NCI-H82 (cell line): Measurements from ENCODE around the gene RMI1.

Experiments used
- DNase-seq: peaks from one replicate; lab custom pipeline; 2025; lab: John Stamatoyannopoulos, UW

Gene RMI1

DNA sequence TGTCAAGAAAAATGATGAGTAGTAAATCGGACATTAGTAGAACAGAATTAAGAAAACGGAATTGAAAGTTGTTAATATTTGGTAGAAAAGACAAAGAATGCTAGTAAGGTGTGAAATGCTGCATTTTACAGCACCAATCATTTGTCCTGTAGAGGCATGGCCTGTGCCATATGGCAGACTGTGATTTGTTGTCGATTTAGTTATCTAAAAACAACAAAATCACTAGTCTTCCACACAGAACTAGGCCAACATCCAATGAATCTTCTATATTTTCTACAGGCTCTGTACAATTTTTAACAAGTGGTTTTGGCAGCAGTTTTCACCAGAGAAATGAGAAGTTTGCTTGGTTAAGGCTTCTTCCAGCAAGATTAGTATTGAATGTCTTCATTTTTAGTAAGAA, 11.0 kb upstream of the RMI1 start:
- DNase-seq: no peak

DNA sequence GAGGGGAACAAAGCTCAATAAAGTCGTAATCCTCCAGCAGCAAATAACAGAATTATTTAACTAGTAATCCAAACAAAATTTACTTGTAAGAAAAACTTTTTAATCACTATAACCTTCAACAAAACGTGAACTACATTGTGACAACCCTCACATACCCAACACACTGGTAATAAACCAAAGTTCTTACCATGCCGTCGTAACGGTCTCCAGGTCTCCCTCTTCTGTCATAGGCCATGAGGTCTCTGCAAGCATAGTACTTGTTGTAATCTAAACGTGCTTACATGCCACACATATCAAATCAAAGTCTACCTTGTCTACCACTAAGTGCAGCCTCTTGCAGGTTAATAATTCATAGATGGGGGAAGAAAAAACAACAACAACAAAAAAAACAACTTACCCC, 9.1 kb upstream of the RMI1 start:
- no peak for DNase-seq

DNA sequence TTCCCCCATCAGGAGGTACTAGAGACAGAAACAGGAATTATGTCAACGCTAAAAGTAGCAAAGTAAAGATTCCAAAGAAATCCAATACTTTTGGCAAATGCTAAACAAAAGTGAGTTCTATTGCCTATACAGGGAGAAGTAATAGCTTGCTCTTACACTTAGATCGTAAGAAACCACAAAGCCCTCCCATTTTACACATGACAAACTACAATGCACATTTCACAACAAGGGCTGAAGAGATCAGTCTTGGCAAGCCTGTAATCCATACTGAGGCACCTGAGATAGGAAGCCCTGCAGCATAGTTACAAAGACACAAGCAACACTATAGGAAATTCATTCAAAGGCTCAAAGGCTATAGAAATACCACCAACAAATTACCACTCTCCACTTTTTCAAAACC, 8.3 kb upstream of the RMI1 start:
- DNase-seq: no peak

DNA sequence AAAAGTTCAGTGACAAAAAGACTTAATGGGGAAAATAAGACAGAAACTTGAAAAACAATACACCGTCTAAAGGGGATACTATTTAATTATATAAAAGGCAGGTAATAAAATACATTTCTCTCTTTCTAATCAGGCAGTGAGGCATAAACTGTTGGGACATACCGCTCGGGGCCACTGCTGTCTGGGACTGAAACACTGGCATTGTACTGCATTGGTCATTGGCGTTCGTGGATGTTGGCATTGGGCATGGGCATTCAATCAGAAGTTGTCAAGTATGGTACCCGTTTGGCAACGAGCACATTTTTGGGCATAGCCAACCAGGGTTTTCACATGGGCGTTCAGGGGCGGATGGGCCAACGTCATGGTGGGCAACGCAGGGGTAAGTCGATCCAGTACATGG, 5.3 kb upstream of the RMI1 start:
- no peak for DNase-seq

DNA sequence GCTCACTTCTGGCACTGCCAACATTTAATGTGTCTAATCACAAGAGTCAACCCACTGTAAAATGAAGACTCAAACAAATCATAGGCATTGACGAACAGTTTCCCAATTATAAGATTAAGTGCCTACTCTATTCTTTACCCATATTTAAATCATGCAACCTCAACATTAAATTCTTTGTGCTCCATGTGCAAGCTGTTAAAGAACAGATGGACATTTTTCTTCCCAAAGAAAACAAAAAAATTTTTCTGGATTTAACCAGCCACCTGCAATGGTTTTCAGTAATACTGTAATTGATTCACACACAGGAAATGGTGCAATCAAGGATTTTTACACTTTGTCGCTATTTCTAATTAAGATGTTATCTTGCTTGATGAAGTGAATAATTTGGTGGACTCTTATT, 4.2 kb upstream of the RMI1 start:
- DNase-seq: no peak

DNA sequence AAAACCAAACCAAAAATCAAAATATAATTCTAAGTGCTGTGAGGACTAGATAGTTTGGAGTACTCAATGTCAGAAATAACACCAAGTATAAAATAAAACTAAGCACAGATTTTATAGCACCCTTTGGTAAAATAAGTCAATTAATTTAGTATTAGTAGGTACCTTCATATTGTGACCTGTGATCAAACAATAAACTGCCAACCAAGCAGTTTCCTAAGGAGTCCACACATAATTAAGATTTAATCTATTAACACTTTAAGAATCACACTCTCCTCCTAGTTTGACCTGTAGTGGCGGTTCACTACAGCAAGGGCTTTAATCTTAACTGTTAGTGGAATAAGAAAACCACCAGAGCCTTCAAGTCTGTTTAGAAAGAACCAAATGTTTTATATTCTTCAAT, 3.4 kb upstream of the RMI1 start:
- DNase-seq: no peak

DNA sequence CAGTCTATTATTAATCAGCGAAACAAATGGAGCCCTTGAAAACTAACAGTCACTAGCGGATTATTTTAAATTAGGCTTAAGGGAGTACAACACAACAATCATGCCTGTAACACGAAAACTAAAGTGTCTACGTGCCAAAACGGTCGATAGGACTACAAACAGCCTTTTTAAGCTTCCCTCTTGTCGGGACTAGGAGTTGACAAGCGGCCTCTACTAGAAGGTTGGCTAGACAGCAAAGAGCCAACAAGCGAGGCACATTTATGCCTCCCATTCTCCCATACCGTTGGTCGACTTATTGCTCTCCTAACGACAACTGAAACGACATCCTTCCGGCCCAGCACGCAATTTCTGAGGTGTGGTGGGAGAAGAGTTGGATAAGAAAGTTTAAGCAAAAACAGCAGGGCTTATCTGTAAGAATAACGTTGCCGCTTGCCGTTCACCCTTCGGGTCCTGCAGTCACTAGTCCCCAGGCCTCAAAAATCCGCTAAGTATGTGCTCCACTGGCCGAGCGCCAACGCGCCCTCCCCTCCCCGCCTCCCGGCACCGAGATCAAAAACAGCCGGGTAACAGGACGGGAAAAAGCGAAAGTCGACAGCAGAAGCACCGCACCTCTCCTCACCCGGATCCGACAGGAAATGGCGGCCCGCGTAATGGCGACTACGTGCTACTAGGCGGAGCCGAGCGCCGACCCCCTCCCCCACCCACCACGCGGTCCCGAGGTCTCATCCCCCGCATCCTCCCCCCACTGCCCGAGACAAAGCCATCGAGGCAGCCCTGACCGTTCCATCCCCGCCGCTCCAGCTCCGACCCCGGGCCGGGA, 1.4 kb upstream of the RMI1 start:
- DNase-seq: peak; percentile 87

DNA sequence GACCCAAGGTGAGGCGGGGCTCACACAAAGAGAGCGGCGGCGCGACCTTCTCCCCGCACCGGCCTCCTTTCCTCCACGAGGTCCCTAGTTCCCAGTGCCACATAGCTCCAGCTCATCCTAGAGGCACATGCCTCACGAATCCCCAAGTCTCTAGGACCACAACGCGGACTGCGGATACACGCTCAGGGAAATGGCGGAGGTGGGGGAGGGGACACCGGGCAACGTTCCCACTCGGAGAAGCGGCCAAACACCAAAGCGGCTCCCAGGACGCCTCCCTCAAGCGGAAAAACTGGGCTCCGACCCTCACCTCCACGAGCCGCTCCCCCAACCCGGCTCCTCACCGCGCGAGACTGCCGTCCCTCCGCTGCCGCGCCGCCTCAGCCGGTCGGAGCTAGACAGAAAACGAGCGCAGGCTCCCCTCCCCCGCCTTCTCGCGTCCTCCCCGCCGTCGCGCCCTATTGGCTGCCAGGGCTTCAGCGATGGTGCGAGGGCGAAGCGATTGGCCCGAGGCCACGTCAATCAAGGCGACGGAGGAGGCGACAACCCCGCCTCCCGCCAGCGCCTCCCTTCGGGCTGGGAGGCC, 702 bp upstream of the RMI1 start, which contains the start of gene HNRNPK:
Gene HNRNPK (minus strand): TSS at position 404 of the 583 bp plus-strand sequence. CDS start 1,963 bp downstream, outside the sequence.
- peak; percentile 98 for DNase-seq

DNA sequence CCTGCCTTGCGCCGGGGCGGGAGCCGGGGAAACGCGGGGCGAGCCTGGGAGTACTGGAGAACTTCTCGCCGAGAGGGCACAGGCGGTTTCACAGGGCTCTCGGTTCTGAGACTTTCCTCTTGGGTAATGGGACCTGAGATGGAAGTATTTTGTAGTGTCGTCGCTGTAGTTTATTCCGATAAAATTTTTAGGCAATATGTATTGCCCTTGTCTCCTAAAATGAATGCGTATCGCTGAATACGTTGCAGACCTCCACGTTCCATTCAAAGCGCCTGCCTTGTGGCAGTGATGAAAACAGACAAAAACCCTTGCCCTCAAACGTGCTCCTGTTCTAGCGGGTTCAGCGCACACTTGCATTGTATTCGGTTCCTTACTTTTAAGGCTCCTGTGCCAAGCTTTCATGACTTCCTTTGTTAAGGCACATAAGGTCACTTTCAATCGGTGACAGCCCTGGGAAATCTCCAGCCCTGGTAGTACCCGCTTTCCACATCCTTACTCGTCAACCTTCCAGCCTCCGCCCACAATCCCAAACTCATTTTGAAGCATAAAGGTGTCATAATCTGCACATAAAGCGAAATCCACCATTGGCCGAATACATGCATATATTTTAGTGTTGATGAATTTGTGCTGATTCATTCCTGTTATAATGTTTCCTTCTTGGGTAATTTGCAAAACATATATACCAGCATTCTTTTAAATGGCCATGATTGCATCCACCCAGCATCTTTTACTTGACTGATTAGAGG, 694 bp downstream of the RMI1 start:
- peak; percentile 73 for DNase-seq

DNA sequence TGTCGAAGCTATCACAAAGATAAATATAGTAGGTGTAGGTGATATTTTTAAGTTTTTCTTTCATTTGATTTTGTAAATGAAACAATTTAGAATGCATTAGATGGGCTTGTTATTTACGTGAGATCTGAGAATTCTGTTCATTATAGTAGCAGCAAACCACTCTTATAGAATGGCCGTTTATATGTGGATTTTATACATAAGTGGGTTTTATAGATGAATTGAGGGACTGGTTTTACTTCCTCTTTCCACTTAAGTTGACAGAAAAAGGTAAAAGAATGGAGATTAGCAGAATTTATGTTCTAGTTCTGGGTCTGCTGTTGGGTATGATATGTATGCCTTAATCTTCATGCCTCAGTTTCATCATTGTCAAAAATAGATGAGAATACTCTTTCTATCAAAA, 5.6 kb downstream of the RMI1 start:
- DNase-seq: no peak

DNA sequence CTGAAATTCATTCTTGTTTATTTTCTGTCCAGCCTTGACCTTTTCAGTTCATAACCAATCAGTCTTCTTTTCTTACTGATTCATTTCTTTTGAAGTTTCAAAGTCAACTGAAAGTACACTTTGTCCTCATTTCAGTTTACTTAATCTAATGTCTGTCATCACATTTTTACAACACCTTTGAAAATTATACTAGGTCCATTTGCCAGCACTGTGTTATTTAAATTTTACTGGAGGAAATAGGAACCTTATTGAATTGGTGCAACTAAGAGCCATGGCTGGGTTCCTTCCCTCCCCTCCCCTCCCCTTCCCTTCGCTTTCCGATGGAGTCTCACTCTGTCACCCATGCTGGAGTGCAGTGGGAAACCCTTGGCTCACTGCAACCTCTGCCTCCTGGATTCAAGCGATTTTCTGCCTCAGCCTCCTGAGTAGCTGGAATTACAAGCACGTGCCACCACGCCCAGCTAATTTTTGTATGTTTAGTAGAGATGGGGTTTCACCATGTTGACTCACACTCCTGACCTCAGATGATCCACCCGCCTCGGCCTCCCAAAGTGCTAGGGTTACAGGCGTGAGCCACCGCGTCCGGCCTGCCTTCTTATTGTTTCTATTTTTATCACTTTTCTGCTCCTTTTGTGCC, 6.3 kb downstream of the RMI1 start:
- no peak for DNase-seq

DNA sequence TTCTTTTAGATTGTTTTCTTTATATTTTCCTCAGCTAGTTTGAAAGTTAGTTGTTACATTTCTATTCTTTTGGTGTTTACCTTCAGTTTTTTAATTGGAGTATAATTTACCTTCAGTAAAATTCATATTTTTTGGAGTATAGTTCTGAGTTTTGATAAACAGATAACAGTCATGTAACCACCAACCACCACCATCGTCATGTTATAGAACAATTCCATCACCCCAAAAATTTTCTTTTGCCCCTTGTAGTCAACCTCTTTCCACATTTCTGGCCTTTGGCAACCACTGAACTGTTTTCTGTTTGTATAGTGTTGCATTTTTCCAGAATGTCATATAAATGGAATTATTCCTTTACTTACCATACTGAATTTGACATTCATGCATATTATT, 6.8 kb downstream of the RMI1 start:
- DNase-seq: no peak

DNA sequence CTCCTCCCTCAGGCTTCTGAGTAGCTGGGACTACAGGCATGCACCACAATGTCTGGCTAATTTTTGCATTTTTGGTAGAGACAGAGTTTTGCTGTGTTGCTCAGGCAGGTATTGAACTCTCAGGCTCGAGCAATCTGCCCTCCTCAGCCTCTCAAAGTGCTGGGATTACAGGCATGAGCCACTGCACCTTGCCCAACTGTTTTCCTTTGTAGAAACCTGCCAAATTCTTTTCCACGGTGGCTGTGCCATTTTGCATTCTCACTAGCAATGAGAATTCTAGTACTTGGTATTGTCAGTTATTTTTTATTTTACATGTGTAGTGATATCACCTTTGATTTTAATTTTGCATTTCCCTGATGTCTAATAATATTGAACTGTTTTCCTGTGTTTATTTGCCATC, 7.8 kb downstream of the RMI1 start:
- DNase-seq: no peak

DNA sequence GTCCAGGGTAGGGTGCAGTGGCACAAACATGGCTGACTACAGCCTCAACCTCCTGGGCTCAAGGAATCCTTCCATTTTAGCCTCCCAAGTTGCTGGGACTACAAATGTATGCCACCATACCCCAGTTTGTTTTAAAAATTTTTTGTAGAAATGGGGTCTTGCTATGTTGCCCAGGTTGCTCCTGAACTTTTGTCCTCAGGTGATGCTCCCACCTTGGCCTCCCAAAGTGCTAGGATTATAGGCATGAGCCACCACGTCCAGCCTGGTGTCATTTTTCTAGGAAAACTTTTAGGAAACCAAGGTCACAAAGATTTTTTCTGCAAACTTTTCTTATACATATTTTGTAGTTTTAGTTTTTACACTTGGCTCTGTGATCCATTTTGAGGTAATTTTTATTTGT, 10.8 kb downstream of the RMI1 start:
- no peak for DNase-seq

DNA sequence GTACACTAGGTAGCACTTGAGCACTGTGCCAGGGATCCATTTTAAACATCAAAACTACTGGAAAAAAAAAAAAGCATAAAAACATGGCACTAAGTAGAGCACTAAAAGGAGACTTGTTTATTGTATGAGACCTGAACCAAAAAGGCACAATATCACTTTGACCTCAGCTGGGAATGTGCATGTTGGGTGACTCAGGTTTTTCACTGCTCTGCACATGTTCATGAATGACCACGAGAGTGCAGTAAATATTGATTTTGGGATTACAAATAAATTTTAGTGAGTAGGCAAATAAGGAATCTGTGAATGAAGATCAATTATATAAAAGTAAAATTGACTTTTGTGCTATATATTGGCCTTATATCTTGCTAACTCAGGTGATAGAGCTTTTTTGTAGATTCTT, 11.8 kb downstream of the RMI1 start:
- DNase-seq: no peak

DNA sequence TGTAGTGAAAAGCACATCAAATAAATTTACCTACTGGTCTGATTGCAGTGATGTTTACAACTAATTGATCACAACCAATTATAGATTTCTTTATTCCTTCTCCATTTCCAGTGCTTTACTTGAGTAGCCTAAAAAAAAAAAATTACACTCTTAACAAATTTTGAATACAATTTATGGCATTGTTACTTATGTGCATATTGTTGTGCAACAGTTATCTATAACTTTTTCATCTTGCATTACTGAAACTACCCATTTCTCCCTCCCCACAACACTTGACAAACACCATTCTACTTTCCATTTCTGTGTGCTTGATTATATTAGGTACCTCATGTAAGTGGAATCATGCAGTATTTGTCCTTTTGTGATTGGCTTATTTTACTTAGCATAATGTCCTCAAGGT, 12.3 kb downstream of the RMI1 start:
- no peak for DNase-seq

DNA sequence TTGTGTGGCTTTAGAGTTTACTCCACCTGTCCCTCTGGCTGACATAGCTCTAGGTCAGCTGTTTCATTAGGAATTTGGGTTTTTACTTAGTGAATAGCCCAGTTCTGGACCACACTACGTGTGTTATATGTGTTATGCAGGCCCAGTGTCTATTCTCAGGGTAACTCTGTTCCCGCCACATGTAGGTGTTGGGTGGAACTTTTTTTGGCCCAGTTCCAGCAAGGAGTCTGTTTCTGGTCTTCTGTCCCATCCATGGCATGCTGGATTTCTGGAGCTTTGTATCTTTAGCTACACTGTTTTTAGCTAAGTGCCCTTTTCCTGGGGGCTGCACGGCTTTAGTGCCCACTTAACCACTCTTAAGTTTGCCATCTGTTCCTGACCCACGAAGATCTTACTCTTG, 15.5 kb downstream of the RMI1 start:
- DNase-seq: no peak

DNA sequence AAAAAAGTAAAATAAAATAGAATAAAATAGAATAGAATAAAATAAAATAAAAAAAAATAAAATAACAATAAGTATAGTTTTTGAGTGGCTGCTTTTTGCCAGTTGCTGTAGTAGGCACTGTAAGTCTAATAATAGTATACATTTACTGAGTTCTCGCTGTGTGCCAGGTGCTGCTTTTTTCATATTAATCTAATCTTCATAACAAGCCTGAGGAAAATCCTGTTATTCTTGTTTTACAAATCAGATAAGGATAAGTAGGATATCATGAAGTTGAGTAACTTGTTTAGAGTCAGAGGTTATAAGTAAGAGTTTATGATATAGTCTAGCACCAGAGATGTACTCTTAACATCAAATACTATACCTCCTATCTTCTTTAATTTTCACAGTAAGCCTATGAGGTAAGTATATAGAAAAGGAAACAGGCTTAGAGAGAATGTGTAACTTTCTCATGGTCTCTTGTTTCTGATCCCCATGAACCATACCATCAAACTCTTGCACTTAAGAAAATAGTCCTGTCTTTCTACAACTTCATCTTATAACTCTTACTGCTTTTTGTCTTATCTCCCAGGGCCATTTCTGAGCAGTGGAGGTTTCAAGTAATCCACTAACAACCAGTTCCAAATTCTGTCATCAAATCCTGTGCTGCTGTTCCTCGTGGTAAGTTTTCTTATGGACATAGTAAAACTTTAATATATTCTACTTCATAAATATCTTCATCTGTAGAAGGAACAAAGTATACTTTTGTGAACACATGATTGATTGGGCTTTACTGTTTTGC, 18.7 kb downstream of the RMI1 start:
- no peak for DNase-seq

DNA sequence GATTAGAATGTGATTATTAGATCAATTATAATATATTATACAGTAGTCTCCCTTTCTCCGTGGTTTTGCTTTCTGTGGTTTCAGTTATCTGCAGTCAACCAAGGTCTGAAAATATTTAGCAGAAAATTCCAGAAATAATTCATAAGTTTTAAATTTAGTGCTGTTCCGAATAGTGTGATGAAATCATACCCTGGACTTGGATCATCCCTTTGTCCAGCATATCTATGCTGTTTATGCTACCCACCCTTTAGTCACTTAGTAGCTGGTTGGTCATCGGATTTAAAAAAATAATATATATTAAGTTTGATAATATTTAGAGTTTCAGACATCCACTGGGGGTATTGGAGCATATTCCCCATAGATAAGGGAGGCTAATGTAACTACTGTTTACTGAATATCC, 19.6 kb downstream of the RMI1 start:
- DNase-seq: no peak

DNA sequence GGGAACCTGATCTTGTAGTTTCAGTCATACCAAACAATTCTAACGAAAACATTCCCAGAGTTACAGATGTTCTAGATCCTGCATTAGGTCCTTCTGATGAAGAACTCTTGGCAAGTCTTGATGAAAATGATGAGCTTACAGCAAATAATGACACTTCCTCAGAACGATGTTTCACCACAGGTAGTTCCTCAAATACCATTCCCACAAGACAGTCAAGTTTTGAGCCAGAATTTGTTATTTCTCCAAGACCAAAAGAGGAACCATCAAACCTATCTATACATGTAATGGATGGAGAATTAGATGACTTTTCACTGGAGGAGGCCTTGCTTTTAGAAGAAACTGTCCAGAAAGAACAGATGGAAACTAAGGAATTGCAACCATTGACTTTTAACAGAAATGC, 21.0 kb downstream of the RMI1 start:
- DNase-seq: no peak

DNA sequence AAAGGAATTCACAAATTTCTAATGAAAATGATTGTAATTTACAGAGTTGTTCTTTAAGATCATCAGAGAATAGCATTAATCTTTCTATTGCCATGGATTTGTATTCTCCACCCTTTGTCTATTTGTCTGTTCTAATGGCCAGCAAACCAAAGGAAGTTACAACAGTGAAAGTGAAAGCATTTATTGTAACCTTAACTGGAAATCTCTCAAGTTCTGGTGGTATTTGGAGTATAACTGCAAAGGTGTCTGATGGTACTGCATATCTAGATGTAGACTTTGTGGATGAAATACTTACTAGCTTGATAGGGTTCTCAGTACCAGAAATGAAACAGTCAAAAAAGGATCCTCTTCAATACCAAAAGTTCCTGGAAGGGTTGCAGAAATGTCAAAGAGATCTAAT, 21.7 kb downstream of the RMI1 start:
- DNase-seq: no peak

DNA sequence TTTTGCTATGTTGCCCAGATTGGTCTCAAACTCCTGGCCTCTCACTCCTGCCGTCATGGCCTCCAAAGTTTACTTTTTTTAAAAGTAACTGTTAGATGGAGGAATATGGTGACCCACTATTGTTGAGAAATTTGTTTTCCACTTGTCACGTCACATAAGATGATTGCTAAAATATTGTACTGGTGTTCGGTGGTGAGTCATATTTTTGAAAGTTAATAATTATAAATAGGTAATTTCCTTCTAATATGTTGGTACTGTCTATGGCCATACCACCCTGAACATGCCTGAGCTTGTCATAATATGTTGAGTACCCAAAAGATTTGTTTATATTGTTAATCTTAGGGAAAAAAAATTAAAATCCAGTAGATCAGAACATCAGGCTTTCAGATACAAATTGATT, 22.6 kb downstream of the RMI1 start:
- no peak for DNase-seq
